GM18498 (cell line): ENCODE data around the gene SERPIND1.

ENCODE experiments used
- ATAC-seq: cut with Tn5 transposase; IDR thresholded peaks from one replicate; pipeline ENCODE4 v1.9.1; 2021; ENCODE audit warnings: mild to moderate bottlenecking, moderate library complexity; ENCODE audit not compliant: unreplicated experiment

Gene SERPIND1

GRCh38 chr22:20788627-20789344 lies 14.9 kb downstream of the SERPIND1 start:
- no peak for ATAC-seq

DNA sequence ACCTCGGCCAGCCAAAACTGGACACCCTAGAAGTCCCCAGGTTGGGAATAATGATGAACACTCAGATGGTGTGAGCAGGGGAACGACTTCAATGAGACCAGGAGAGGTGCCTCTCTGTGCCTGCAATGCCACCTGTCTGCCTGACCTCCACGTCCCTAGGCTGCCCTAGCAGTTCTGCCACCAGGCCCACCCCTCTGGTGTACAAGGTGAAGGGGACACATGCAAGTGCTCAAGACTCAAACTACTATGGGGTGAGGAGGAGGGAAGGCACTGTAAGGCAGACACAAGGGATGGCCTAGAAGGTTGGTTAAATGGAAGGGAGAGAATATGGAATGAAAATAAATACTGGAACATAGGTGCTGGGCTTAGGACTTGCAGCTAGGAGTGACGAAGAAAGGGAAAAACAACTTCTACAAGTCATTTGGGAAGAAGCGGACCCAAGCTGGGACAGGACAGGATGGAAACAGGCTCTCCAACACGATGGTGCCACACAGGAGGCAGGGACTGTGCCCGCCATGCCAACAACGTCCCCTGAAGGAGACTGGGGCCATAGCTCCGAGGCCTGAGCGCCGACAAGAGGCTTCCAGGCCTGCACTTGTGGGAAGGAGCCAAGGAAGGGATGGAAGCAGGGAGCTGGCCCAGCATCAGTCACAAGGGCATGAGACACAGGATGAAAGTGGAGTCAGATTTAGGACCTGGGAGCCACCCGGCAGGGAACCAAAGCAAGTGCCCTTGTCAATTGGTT lies 18.5 kb downstream of the SERPIND1 start:
- ATAC-seq = no peak

DNA sequence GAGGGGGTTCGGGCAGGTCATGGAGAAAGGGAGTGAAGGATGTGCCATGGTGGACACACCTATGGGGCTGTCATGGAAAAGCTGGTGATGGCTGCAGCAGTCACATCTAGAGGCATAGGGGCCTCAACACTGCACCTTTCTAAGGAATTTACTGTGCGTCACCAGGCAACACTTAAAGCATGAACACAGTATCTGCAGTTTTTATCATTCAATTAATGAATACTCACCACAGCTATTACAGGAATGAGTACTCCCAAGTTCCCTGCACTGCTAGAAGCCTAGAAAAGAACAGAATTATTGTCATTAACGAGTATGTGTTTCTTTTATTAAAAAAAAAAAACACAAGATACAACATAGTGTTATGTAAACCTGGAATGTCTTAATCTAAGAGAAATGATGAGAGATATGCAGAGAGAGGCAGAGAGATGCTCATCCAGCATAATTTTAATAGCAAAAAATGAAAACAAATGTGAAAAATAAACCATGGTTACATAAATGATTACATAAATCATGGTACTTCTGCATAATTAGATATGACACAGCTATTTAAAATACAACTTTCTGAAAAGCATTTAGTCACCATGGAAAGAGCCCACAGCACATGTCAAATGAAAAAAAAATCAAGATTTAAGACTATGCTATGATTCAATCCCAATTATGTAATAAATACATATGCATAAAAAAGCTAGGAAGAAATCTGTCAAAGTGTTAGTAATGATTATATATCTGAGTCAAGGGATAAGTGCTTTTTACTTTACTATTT lies 19.2 kb downstream of the SERPIND1 start:
- ATAC-seq = no peak

DNA sequence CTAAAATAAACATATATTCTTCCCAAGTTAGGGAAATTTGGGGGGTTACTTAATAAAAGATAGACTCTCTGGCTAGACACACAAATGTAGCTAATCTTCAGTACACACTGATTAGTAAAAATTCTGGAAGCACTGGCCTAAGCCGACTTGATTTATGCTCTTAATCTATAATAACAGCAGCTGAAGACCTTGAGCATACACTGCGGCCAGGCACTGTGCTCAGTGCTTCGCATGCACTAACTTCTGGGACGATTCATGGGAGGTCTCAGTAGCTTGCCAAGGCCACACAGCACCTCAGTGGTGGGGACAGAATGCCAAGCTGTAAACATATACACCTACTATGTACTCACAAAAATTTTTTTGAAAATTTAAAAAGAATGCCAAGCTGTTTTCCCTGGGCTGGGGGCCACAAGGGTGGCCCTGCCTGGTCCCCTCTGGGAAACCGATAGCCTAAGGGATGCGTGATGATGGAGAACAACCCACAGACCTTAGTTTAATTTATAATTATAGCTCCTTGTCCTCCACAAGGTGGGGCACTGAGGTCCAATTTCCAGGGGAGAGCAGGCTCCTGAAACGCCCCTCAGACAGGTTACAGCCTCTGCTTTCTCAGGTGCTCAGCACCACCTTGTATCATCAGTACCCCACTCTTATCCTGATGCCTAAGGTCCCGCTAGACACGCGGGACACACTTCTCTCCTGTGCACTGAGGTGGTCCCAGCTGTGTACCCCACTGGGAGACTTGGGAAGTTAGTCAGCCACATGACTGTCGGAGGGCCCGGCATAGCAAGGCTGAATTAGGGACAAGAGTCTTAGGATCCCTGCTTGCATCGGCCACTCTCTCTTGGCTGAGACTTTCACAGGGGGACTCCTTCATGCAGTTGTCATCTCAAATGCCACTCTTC lies 20.1 kb downstream of the SERPIND1 start:
- ATAC-seq = no peak

DNA sequence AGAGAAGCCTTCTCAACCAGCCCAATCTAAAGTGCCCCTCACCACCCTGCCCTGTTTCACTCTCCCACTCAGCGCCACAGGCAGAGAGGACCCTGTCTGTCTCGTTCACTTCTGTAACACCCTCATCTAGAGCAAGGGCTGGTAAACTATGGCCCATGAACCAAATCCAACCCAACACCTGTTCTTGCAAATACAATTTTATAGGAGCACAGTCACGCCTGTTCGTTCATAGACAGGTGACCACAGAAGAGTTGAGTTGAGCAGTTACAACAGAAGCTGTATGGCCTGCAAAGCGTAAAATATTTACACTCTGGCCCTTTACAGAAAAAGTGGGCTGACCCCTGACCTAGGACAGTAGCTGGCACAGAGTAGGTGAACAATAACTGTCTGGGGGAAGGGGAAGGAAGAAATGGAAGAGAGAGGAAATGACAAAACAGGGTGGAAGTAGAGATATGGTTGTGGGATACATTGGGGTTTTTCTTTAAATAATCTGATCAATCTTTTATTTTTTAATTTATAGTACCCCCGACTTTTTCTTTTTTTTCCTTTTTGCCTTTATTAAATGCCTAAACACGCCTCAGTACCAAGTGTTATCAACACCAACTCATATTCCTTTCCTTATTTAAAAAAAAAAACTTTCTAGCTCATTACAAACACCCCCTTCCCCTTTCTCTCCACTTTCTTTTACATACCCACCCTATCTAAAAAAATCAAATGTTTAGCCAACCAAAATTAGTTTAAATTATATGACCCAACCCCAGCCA lies 20.9 kb downstream of the SERPIND1 start:
- no peak for ATAC-seq

GRCh38 chr22:20796731-20797130 lies 22.8 kb downstream of the SERPIND1 start:
- no peak for ATAC-seq

DNA sequence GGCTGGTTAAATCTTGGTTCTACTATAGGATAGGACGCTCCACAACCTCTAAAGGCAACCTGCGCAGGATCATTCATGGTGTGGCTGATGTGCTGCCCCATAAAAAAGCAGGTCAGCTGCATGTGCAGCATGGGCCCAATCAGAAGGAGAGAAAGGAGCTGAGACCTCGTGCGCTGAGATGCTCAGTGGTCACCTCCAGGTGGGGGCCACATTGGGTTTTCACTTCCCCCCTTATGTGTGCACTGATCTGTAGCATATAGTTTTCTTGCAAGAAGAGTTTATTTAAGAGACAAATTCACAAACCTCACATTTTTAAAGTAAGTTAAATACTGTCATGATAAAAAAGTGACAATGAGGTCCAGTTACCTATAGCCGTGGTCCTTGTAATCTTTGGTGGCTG lies 24.3 kb downstream of the SERPIND1 start:
- no peak for ATAC-seq

DNA sequence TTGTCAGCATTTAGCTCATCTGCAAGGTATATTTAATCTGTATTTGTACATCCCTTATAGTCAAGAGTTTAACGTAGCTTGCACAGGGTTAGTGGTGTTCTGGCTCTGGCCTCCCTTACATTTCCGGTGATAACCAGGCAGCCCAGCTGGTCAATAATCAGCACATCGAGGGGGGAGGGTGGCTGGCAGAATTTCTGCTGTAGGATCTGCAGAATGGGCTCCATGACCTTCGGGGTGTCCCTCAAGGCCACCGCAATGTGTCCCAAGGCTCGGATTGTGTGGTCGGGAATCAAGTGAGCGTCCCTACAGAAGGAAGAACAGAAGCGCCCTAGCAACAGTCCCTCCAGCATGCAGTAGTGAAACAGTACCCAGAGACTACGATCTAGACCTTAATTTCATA lies 25.1 kb downstream of the SERPIND1 start:
- no peak for ATAC-seq

DNA sequence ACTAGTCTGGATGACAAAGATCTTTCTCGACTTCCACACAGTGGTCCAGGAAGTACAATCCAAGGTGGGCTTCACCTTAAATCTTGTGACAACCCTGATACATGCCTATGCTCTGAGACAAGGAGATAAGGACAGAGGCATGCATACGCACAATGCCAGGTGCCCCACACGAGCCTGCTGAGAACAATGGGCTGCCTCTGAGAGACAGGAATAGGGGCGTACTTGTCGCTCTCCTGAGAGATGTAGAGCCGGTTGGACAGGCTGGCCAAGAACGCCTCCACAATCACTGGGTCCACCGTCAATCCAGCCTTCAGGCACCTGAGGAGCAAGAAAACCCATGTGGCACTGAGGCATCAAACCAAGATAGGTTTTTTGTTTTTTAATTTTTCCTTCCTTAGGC lies 25.5 kb downstream of the SERPIND1 start:
- ATAC-seq = no peak

GRCh38 chr22:20802452-20802851 lies 28.5 kb downstream of the SERPIND1 start:
- ATAC-seq = no peak

DNA sequence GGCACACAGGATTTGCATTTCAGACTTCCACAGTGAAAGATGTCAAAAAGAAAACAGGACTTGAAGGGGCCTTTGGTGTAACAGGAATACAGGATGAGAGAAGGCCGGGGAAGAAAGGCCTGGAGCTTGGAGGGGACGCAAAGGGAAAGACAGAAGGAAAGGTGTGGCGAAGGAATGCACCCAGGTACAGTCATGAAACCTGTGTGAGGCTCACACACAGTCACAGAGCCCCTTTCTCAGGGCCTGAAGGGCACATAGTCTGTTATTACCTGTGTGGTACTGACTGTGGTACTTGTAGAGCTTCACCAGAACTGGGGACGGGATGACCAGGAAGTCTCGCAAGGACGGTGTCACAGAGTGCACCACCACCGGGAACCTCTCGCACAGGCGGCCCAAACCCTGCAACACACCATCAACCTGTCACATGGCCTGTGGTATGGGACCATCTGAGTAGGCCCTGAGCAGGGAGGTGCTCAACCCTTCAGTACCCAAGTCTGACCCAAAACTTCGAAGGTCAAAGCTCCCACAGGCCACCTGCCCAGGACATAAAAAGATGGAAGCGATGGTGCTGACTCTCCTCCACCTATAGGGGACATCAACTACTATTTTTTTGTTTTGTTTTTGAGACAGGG lies 29.1 kb downstream of the SERPIND1 start:
- ATAC-seq = no peak

- no peak for ATAC-seq
Measured at GRCh38 chr22:20803696-20804324, 29.9 kb downstream of the SERPIND1 start.

- ATAC-seq = no peak
Measured at GRCh38 chr22:20804650-20805049, 30.7 kb downstream of the SERPIND1 start.

DNA sequence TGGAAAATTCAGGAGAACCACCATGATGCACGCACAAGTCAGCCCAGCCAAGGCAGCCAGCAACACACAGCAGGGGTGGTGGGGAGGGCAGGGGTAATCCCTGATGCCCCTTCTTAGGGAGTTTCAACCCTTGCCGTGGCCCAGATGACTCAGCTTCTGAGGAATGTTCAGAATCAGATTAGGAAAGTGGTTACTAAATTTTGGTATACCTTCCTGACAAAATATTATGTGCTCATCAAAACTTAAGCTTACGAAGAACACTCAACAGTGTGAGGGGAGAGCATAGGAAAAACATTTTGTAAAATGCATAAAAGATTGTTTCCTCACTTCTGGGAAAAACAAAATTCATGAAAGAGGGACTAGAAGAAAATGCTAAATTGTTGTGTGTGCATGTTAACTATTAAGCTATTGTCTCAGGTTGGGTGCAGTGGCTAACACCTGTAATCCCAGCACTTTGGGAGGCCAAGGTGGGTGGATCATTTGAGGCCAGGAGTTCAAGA lies 32.1 kb downstream of the SERPIND1 start:
- no peak for ATAC-seq

DNA sequence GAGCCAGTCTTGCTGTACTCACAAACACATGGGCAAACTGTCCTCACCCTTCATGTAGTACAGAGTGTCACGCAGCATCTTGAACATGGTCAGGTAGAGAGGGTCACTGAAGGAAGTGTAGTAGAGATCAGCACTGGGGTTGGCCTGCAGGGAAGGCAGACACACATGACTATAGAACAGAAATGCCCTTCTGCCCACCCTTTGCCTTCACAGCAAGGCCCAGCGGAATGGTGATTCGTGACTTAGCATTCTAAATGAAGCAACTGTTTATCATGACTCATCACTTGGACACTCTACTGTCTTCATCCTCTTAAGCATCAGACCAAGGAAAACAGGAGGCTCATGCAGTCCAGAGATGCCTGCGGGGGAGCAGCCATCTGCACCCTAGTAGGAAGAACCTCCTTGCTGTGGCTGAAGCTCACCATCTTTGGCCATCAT lies 33.4 kb downstream of the SERPIND1 start:
- ATAC-seq = no peak

DNA sequence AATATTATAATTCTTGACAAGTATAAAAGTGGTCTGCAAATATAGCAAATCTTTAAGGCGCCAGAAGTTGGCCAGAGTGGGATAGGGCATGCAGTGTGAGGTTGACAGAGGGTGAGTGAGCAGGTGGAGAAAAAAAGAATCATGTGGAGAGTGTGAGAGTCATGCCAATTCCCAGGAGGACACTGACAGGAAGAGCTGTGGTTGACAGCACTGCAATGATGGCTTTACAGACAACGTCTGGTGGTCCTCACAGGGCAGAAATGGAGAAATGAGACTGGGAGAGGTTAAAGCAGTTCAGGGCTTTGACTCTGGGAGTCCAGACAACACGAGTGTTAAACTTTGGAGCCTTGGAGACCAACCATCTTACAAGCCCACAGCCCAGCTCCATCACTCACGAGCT lies 34.9 kb downstream of the SERPIND1 start:
- ATAC-seq = no peak

DNA sequence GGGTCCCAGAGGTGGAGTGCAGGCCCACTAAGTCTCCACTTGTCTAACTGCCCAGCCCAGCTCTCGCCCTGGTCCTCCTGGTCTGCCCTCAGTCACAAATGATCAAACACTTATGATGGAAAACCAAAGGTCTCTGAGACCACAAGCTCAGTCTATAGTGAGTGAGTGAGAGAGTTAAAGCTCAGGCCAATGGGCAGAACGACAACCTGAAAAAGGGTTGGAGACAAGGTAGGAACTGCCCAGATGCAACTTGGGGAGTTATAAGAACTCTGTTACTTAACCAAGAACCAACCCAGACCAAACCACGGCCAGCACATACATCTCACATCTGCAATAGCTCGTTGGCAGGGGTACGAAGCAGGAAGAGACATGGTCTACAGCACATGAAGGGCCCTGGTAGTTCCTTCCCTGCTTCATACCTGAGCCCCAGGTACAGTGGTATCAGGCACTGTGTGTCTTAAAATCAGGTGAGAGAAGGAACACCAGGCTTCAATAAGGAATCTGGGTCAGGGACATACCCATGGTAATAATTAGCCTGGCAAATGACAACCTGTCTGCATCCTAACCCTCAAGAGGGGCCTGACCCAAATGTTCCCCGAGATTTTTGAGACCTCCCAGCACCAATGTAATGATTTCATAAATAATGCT lies 35.7 kb downstream of the SERPIND1 start:
- no peak for ATAC-seq

DNA sequence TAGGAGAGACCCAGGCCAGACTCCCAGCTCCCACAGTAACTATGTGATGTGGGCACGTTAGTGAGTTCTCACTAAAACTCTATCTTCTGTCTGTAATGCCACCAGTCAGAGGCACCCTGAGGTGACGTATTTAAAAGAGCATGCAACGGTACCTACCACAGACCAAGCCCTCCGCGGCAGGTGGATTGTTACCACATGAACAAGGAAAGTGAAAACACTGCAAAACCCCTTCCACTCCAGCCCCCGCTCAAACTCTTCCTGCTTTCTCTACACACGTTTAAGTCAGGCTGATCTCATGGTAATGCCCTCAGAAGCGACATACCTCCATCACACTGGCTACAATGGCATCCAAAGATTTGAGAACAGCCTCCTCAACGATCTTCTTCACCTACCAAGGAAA lies 36.7 kb downstream of the SERPIND1 start:
- no peak for ATAC-seq
